Activated naive CD8-positive, alpha-beta T cell treated with anti-CD3 and anti-CD28 coated beads, Interleukin-2, amount 10 ng/mL, durations not matched to agents 7 days and 5 days (primary cell): Measurements from ENCODE around the gene ETDB. TPM values are rescaled to one million over a fixed set of nuclear protein-coding genes. Genes with fewer than 3 reads are reported as not detected.
A peak's percentile ranks its signal among the peaks of the same experiment; 100 is the strongest.
"Not testable (repeated sequence)": the region's sequence is repeated elsewhere in the genome, so short reads cannot be mapped to it uniquely, and the experiment has no call there.

ENCODE experiments used
- ATAC-seq: fragments of 150-1000 bp; cut with Tn5 transposase; one replicate; pipeline ENCODE4 v1.10.0; 2021; ENCODE audit warnings: low read depth, moderate library complexity
- POLR2A ChIA-PET: fragments of 350-600 bp; sonication (Branson Sonifier 250); formaldehyde crosslinking; loops from one replicate; lab custom pipeline; 2021; ENCODE audit warnings: antibody characterized with exemption; lab: Charles Lee
- DNase-seq: peaks from one replicate; pipeline ENCODE4 v3.0.0; 2021
- H3K27ac Mint-ChIP-seq: one replicate; pipeline ENCODE4 v1.8.0; 2022; ENCODE audit warnings: mild to moderate bottlenecking, mixed read lengths
- H3K27me3 Mint-ChIP-seq: one replicate; pipeline ENCODE4 v1.8.0; 2022; ENCODE audit warnings: mild to moderate bottlenecking, moderate library complexity, mixed read lengths
- H3K36me3 Mint-ChIP-seq: one replicate; pipeline ENCODE4 v1.8.0; 2021; ENCODE audit warnings: mild to moderate bottlenecking, mixed read lengths
- H3K4me1 Mint-ChIP-seq: one replicate; pipeline ENCODE4 v1.8.0; 2021; ENCODE audit warnings: mixed read lengths
- H3K4me3 Mint-ChIP-seq: one replicate; pipeline ENCODE4 v1.8.0; 2022; ENCODE audit warnings: mild to moderate bottlenecking, moderate library complexity, mixed read lengths
- H3K9me3 Mint-ChIP-seq: one replicate; pipeline ENCODE4 v1.8.0; 2021; ENCODE audit warnings: mixed read lengths
- total RNA-seq, 2 experiments: library from RNA; stranded (reverse); gene quantifications; one replicate each; pipeline ENCODE4 v1.2.3, GENCODE V29; 2021

ETDB gene
- not detected for total RNA-seq

DNA sequence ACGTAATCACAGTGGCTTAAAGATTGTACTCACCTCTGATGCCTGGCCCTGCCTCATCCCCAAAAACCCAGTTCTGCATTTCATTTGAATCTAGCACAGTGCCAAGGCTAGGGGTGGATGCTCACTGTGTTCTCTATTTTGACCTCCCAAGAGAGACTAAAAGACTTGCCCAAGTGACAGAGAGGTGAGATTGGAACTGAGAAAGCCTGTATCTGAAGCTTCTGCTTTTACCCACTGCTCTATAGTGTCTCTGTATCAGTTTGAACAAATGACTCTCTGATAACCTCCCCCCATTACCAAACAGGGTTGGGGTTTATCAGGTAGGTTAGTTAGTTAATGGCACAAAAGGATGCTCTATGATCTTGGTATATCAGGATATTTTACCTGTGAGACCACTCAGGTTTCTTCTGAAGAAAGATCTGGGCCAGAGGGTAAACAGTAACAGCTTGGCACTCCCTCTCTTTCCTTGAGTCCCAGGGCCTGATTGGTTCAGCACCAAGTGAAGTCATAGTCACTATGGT is at the start of gene ETDB:
Gene ETDB, minus strand, starts transcription at position 471 of the 521 bp plus-strand sequence. CDS start 1,265 bp downstream, outside the sequence.
- DNase-seq, POLR2A ChIA-PET, H3K9me3 Mint-ChIP-seq, H3K27me3 Mint-ChIP-seq, ATAC-seq, H3K4me3 Mint-ChIP-seq, H3K27ac Mint-ChIP-seq, H3K4me1 Mint-ChIP-seq, H3K36me3 Mint-ChIP-seq: not testable (repeated sequence)

- H3K9me3 Mint-ChIP-seq, H3K36me3 Mint-ChIP-seq, POLR2A ChIA-PET, H3K4me1 Mint-ChIP-seq, ATAC-seq, H3K27ac Mint-ChIP-seq, H3K4me3 Mint-ChIP-seq, H3K27me3 Mint-ChIP-seq, DNase-seq: not testable (repeated sequence)
These were observed 49.2 kb upstream of the ETDB start for GRCh38 chrX:135169534-135169933.

DNA sequence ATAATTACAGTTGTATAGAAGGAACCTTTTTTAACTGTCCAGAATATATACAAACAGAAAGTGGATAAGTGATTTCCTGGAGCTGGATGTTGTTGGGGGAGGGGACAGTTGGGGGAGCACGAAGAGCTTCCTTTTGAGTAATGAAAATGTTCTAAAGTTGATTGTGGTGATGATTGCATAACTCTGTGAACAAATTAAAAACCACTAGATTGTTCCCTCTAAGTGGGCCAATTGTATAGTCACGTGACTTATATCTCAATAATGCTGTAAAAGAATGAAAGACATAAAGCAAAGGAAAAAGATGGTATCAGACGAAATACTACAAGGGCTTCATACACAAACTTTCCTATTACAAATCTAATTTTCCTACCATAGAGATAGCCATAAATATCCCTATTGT is 48.2 kb upstream of the ETDB start:
- no peak overlapping the region for H3K4me3 Mint-ChIP-seq
- peaks cover 2% of the 10 kb centered on the region for H3K27me3 Mint-ChIP-seq
- H3K36me3 Mint-ChIP-seq: no peaks in the 10 kb centered on the region
- no peaks in the 10 kb centered on the region for H3K9me3 Mint-ChIP-seq
- H3K4me1 Mint-ChIP-seq: peaks cover 1% of the 10 kb centered on the region
- DNase-seq (no peak), ATAC-seq (no peak)
- POLR2A ChIA-PET: no interaction called here
- no peak overlapping the region for H3K27ac Mint-ChIP-seq

DNA sequence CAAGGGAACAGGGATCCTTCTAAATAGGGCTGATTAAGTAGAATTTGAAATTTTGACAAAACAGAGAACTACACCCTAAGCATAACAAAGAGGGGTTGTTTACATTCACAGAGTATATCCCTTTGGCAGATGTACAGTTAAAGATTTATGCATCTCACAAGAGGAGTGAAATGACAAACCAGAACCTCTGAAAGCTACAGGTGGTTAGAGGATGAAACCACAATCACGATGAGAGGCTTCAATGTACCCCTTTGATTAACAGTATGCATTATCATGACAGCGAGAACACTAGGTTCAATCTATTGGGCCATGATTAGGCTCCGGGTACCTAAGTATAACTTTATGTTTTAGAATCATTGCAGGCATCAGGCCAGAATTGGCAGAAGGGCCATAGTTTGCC is 34.4 kb upstream of the ETDB start:
- H3K4me1 Mint-ChIP-seq, DNase-seq, H3K27ac Mint-ChIP-seq, H3K36me3 Mint-ChIP-seq, H3K4me3 Mint-ChIP-seq, H3K9me3 Mint-ChIP-seq, H3K27me3 Mint-ChIP-seq, ATAC-seq, POLR2A ChIA-PET: not testable (repeated sequence)

DNA sequence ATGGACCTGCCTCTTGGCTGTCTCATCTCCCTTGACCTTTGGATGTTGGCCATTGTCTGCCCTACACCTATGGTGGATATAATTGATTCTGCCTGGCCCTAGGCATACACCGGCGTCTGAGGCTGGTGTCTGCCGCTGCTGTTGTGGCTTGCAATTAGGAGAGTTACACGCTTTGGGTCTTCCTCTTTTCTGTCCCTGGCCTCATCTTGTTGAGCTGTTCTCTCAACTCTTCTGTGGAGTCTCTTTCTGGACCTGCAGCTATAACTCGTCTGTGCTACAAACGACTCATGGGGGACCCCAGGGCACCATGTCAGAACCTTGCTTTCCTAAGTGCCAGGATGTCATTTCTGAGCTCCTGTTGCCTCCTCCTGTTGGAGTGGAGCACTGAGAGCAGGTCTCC is 5.8 kb upstream of the ETDB start:
- H3K4me1 Mint-ChIP-seq, DNase-seq, H3K9me3 Mint-ChIP-seq, ATAC-seq, H3K27ac Mint-ChIP-seq, H3K36me3 Mint-ChIP-seq, POLR2A ChIA-PET, H3K4me3 Mint-ChIP-seq, H3K27me3 Mint-ChIP-seq: not testable (repeated sequence)

DNA sequence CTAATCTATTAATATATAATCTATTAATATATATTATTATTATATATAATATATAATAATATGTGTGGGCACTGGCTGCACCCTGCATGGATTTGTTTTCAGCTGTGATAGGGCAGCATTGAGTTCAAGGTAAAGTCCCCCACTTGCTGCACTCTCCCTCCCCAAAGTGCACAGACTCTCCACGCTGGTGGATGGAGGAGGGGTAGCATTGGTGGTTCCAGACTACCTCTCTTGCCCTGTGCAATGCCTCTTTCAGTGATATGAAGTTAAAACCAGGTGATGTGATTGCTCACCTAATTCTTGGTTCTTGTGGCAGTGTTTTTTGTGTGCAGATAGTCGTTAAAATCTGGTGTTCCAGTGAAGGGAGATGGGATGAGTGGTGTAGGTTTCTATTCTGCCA is 4.3 kb downstream of the ETDB start:
- DNase-seq, ATAC-seq, H3K9me3 Mint-ChIP-seq, H3K4me3 Mint-ChIP-seq, H3K36me3 Mint-ChIP-seq, POLR2A ChIA-PET, H3K27me3 Mint-ChIP-seq, H3K4me1 Mint-ChIP-seq, H3K27ac Mint-ChIP-seq: not testable (repeated sequence)

- no peaks in the 10 kb centered on the region for H3K9me3 Mint-ChIP-seq
- H3K36me3 Mint-ChIP-seq: no peaks in the 10 kb centered on the region
- DNase-seq (no peak), ATAC-seq (no peak)
- H3K27me3 Mint-ChIP-seq: peaks cover 10% of the 10 kb centered on the region
- H3K4me1 Mint-ChIP-seq: no peaks in the 10 kb centered on the region
- POLR2A ChIA-PET: no interaction called here
- no peak overlapping the region for H3K27ac Mint-ChIP-seq
- no peak overlapping the region for H3K4me3 Mint-ChIP-seq
These were observed 5.9 kb downstream of the ETDB start for GRCh38 chrX:135114392-135114791.

DNA sequence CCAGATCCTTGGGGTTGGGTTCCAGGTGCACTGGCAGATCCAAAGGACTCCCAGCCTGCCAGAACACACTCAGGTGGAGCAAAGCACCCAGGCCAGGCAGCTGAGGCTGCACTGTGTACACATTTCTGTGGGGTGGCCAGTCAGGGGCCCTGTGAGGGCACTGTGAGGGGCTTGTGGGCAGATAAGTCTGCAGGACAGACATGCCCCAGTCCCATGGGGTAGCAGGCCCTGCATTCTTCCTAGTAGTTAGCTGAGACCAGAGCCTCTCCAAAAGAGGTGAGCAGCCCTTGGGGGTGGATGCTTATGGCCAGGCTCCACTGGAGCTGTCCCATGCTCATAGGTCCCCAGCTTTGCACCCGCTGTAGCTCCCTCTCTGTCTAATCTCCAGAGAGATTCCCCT is 7.6 kb downstream of the ETDB start:
- no peak for ATAC-seq
- no peak overlapping the region for H3K27ac Mint-ChIP-seq
- H3K9me3 Mint-ChIP-seq: no peaks in the 10 kb centered on the region
- no peak overlapping the region for H3K4me3 Mint-ChIP-seq
- no peaks in the 10 kb centered on the region for H3K36me3 Mint-ChIP-seq
- POLR2A ChIA-PET: no interaction called here
- H3K4me1 Mint-ChIP-seq: no peaks in the 10 kb centered on the region
- DNase-seq: no peak
- H3K27me3 Mint-ChIP-seq: peaks cover 24% of the 10 kb centered on the region

DNA sequence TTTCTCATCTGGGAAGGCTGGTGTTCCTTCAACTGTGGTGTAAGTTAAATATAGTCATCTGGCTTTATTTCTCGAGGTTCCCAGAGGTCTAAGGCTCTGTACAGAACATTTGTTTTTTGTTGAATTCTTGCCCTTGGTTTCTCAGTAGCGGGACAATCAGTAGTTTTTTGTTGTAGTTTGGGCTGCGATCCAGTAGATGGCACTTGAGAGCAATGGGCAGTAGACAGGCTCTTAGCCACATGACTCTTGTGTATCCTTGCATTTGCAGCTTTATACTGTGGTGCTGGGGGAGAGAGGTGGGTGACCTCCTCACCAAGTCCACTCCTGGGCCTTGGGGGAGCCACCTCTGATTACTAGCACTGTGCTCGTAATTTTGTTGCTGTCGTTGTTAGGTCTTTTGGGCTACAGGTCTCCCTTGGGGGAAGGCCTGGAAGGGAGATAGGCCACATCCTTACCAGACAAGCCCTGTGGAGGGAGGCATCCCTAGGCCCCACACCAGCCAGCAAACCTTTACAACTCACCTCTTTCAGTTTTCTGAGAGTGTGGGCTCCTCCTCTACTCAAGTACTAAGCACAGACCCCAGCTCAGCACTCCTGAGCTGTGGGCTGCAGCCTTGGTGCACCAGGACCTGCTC is 8.1 kb downstream of the ETDB start:
- Mint-ChIP-seq H3K4me3 (no peak overlapping the region), H3K27me3 (peaks cover 24% of the 10 kb centered on the region), H3K9me3 (no peaks in the 10 kb centered on the region), H3K4me1 (no peaks in the 10 kb centered on the region), H3K36me3 (no peaks in the 10 kb centered on the region), H3K27ac (no peak overlapping the region)
- peak; percentile 42 for ATAC-seq
- POLR2A ChIA-PET: no interaction called here
- no peak for DNase-seq

DNA sequence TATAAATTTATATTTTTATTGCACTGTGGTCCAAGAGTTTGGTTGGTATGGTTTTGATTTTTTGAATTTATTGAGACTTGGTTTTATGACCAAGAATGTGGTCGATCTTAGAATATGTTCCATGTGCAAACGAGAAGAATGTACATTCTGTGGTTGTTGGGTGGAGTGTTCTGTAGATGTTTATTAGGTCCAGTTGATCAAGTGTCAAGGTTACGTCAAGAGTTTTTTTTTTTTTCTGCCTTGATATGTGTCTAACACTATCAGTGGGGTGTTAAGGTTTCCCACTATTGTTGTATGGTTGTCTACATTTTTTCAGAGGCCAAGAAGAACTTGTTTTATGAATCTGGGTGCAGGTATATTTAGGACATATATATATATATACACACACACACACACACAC is 10.8 kb downstream of the ETDB start:
- Mint-ChIP-seq H3K9me3 (no peaks in the 10 kb centered on the region), H3K27ac (no peak overlapping the region), H3K27me3 (peaks cover 30% of the 10 kb centered on the region), H3K36me3 (no peaks in the 10 kb centered on the region), H3K4me3 (no peak overlapping the region), H3K4me1 (no peaks in the 10 kb centered on the region)
- ATAC-seq (no peak), DNase-seq (no peak)
- POLR2A ChIA-PET: no interaction called here

DNA sequence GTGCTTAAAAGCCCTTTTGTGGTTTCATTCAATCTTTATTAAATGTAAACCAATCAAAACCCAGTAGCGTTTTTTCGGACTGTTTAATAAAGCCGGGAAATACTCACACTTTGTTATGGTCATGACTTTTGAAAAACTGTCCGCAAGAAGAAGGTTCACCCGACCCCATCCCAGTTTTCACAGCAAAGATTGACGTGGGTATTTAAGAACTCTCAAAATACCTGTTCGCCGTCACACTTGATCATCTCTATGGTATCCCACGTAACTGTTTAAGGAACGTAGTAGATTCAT is 20.9 kb downstream of the ETDB start:
- POLR2A ChIA-PET: no interaction called here
- peaks cover 10% of the 10 kb centered on the region for H3K4me1 Mint-ChIP-seq
- DNase-seq: no peak
- H3K36me3 Mint-ChIP-seq: no peaks in the 10 kb centered on the region
- no peaks in the 10 kb centered on the region for H3K9me3 Mint-ChIP-seq
- no peak overlapping the region for H3K27ac Mint-ChIP-seq
- ATAC-seq: no peak
- H3K27me3 Mint-ChIP-seq: peaks cover 39% of the 10 kb centered on the region
- H3K4me3 Mint-ChIP-seq: peak overlapping the region; percentile 64

DNA sequence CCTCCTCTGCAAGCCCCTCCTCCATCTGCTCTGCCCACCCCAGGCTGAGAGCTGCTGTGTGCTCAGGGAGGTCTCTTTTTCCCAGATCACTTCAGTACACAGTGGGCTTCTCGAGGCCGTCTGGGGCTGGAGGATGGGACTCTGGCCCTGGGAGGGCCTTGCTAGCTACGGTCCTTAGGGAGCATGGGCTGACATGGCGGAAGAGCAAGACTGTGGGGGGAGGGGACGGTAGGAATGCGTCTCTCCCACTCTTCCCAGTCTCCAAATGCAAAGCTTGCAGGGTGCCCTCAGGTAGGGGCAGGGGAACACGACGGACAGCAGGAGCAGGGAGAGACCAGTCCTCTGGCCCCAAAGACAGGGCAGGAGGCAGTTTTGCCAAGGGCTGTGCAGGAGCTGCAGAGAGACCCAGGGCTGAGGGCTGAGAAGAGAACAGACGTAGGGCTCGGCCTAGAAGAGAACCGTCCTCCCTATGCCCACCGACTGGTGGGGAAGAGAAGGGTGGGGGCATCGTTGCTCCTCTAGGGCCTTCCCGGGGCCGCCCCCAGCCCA is 23.1 kb downstream of the ETDB start:
- H3K27ac Mint-ChIP-seq, POLR2A ChIA-PET: not testable (repeated sequence)
- H3K4me3 Mint-ChIP-seq: peak overlapping the region; percentile 3

GRCh38 chrX:135095715-135096114 is 24.6 kb downstream of the ETDB start:
- POLR2A ChIA-PET: no interaction called here
- peaks cover 25% of the 10 kb centered on the region for H3K27me3 Mint-ChIP-seq
- ATAC-seq (no peak), DNase-seq (no peak)
- H3K27ac Mint-ChIP-seq: no peak overlapping the region
- H3K9me3 Mint-ChIP-seq: no peaks in the 10 kb centered on the region
- H3K4me1 Mint-ChIP-seq: peaks cover 10% of the 10 kb centered on the region
- H3K4me3 Mint-ChIP-seq: no peak overlapping the region
- H3K36me3 Mint-ChIP-seq: no peaks in the 10 kb centered on the region

More for the DNA sequence above, 23.1 kb downstream of the ETDB start:
- not testable (repeated sequence) for H3K4me1 Mint-ChIP-seq, H3K36me3 Mint-ChIP-seq, ATAC-seq, DNase-seq, H3K9me3 Mint-ChIP-seq
- H3K27me3 Mint-ChIP-seq: peaks cover 31% of the 10 kb centered on the region

- DNase-seq (no peak), ATAC-seq (no peak)
- POLR2A ChIA-PET: no interaction called here
- Mint-ChIP-seq H3K27me3 (peaks cover 18% of the 10 kb centered on the region), H3K36me3 (no peaks in the 10 kb centered on the region), H3K9me3 (no peaks in the 10 kb centered on the region), H3K27ac (no peak overlapping the region), H3K4me1 (peaks cover 10% of the 10 kb centered on the region), H3K4me3 (no peak overlapping the region)
These were observed 25.6 kb downstream of the ETDB start for GRCh38 chrX:135094726-135095125.
